GM23338 (cell line): ENCODE results near the gene MINK1. TPM values are rescaled to one million over a fixed set of nuclear protein-coding genes. Genes with fewer than 3 reads are reported as not detected.

Experiments used
- ATAC-seq: fragments of 200-7000 bp; cut with Tn5 transposase; 3 replicates; pipeline ENCODE4 v1.9.1; 2020
- DNase-seq: peaks from one replicate; pipeline ENCODE4 v3.0.0-alpha.2; 2015; ENCODE audit warnings: low spot score
- H2AFZ ChIP-seq: fragments of 200-600 bp; sonication (generic); 2 replicates; pipeline ENCODE4 v1.8.0; 2016; ENCODE audit warnings: antibody characterized with exemption, mild to moderate bottlenecking, moderate library complexity
- H3F3A ChIP-seq: fragments of 200-600 bp; sonication (generic); replicated peaks from 2 replicates; pipeline ENCODE4 v1.8.0; 2017; ENCODE audit warnings: antibody characterized with exemption, mixed run types, low read depth
- H3K27ac ChIP-seq: fragments of 200-600 bp; sonication (generic); 2 replicates; pipeline ENCODE4 v1.6.1; 2016; ENCODE audit warnings: low read depth
- H3K27me3 ChIP-seq: fragments of 200-600 bp; sonication (generic); 2 replicates; pipeline ENCODE4 v1.8.0; 2016; ENCODE audit warnings: mild to moderate bottlenecking, mixed run types, moderate library complexity; ENCODE audit not compliant: insufficient read depth
- H3K36me3 ChIP-seq: fragments of 200-600 bp; sonication (generic); 2 replicates; pipeline ENCODE4 v1.8.0; 2016; ENCODE audit warnings: mild to moderate bottlenecking; ENCODE audit not compliant: insufficient read depth
- H3K4me1 ChIP-seq: fragments of 200-600 bp; sonication (generic); 2 replicates; pipeline ENCODE4 v1.8.0; 2016; ENCODE audit warnings: mild to moderate bottlenecking, moderate library complexity; ENCODE audit not compliant: insufficient read depth
- H3K4me2 ChIP-seq: fragments of 200-600 bp; sonication (generic); 2 replicates; pipeline ENCODE4 v1.7.1; 2017; ENCODE audit warnings: mixed run types
- H3K4me3 ChIP-seq: fragments of 200-600 bp; sonication (generic); 2 replicates; pipeline ENCODE4 v1.6.1; 2016; ENCODE audit warnings: mixed run types
- H3K79me2 ChIP-seq: fragments of 200-600 bp; sonication (generic); replicated peaks from 2 replicates; pipeline ENCODE4 v1.8.0; 2017; ENCODE audit warnings: mild to moderate bottlenecking; ENCODE audit not compliant: insufficient read depth
- H3K9me2 ChIP-seq: fragments of 200-600 bp; sonication (generic); 2 replicates; pipeline ENCODE4 v1.8.0; 2017; ENCODE audit not compliant: insufficient read depth
- H4K20me1 ChIP-seq: fragments of 200-600 bp; sonication (generic); replicated peaks from 2 replicates; pipeline ENCODE4 v1.8.0; 2017; ENCODE audit warnings: mild to moderate bottlenecking; ENCODE audit not compliant: insufficient read depth
- H3K27ac Mint-ChIP-seq: 2 replicates; pipeline ENCODE4 v1.8.0; 2020; ENCODE audit warnings: inconsistent platforms, mild to moderate bottlenecking, moderate library complexity, mixed read lengths
- H3K27me3 Mint-ChIP-seq: 3 replicates; pipeline ENCODE4 v1.8.0; 2022; ENCODE audit warnings: low read depth, mild to moderate bottlenecking, moderate library complexity, mixed read lengths, inconsistent platforms; ENCODE audit not compliant: insufficient read depth, poor library complexity
- H3K36me3 Mint-ChIP-seq: 3 replicates; pipeline ENCODE4 v1.8.0; 2021; ENCODE audit warnings: low read depth, mild to moderate bottlenecking, inconsistent platforms, moderate library complexity, mixed read lengths
- H3K4me1 Mint-ChIP-seq: 3 replicates; pipeline ENCODE4 v1.8.0; 2020; ENCODE audit warnings: mild to moderate bottlenecking, inconsistent platforms, mixed read lengths
- H3K4me3 Mint-ChIP-seq: 3 replicates; pipeline ENCODE4 v1.8.0; 2021; ENCODE audit warnings: moderate library complexity, mild to moderate bottlenecking, inconsistent platforms, mixed read lengths
- H3K9me3 Mint-ChIP-seq: 3 replicates; pipeline ENCODE4 v1.8.0; 2020; ENCODE audit warnings: moderate library complexity, mild to moderate bottlenecking, inconsistent platforms, mixed read lengths
- CREB1 ChIP-seq: fragments of 250-450 bp; sonication (Bioruptor Pico); IDR thresholded peaks from 2 replicates; pipeline ENCODE4 v1.5.0; 2020; ENCODE audit warnings: low read depth, mild to moderate bottlenecking, moderate library complexity
- JUNB ChIP-seq: IDR thresholded peaks from one replicate; pipeline ENCODE4 v1.6.1; 2016; ENCODE audit warnings: antibody characterized with exemption; ENCODE audit not compliant: unreplicated experiment
- POLR2AphosphoS5 ChIP-seq: IDR thresholded peaks from 2 replicates; pipeline ENCODE4 v1.6.1; 2016; ENCODE audit warnings: antibody characterized with exemption, low read depth
- STAT1 ChIP-seq: IDR thresholded peaks from one replicate; pipeline ENCODE4 v1.6.1; 2016; ENCODE audit warnings: antibody characterized with exemption; ENCODE audit not compliant: unreplicated experiment
- polyA plus RNA-seq: library from polyadenylated mRNA; unstranded; fragments of >200 nt; fragmentation: Nextera tagmentation; extraction: Ambion mirVana; gene quantifications from 2 replicates; pipeline ENCODE4 v1.2.1, GENCODE V29; 2016
- total RNA-seq: library from RNA; depleted of rRNA; stranded (reverse); fragments of >200 nt; shearing (Covaris generic); gene quantifications from 2 replicates; pipeline ENCODE4 v1.2.3, GENCODE V29; 2014
- TF ChIP-seq, protein P1 (sequence below): IDR thresholded peaks from 2 replicates; pipeline ENCODE4 v1.6.1; 2016; ENCODE audit warnings: antibody characterized with exemption

MINK1 gene
- total and polyA plus RNA-seq, 2 experiments from 2014 or later: 17.3 to 54.9 TPM

DNA sequence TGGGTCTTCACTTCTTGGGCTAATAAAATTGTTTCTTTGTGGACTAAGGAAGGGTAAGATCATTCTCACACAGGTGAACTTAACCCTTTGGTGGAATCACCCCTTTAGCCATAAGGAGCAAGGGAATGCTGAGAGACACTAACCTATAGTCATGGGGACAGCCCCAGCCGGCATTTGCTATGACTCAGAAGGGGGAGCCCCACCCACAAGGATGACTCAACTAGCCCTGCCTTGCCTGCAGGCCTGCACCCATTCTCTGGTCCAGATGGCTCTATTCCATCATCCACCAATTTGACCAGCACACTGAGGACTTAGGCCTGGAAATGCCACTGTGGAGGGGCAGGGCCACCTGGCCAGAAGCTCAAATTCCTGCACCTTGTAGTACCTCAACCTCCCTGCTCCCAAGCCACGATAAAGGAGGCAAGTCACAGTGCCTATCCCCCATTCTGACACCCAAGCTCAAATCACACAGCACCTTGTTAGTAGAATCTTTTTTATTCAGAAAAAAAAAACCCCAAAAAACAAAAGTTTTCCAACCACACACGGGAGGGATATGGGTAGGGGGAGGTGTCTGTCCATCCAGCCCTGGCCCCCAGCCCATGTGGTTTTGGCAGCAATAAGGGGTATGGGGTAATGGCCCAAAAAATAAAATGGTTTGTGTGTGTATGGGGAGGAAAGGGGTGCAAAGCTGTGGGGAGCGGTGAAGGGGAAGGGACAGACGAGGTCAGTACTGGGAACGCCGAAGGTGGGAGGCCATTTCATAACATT, 112.2 kb downstream of the MINK1 start:
- no peak overlapping the region for H2AFZ ChIP-seq
- peak overlapping the region; percentile 92 for H3K4me3 Mint-ChIP-seq
- peak overlapping the region; percentile 96 for H3K4me3 ChIP-seq
- H3K79me2 ChIP-seq: peaks cover 58% of the 10 kb centered on the region
- H3K27me3 Mint-ChIP-seq: peaks cover 30% of the 10 kb centered on the region
- H3K9me3 Mint-ChIP-seq: no peaks in the 10 kb centered on the region; the same call in 2 of the 3 replicates
- H3K36me3 Mint-ChIP-seq: peaks cover 70% of the 10 kb centered on the region
- ATAC-seq (no peak), DNase-seq (peak; percentile 53)
- TF ChIP-seq, protein P1, sequence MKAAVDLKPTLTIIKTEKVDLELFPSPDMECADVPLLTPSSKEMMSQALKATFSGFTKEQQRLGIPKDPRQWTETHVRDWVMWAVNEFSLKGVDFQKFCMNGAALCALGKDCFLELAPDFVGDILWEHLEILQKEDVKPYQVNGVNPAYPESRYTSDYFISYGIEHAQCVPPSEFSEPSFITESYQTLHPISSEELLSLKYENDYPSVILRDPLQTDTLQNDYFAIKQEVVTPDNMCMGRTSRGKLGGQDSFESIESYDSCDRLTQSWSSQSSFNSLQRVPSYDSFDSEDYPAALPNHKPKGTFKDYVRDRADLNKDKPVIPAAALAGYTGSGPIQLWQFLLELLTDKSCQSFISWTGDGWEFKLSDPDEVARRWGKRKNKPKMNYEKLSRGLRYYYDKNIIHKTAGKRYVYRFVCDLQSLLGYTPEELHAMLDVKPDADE: no peak
- peak; percentile 53 for TF ChIP-seq POLR2AphosphoS5
- H3K4me1 ChIP-seq: peaks cover 34% of the 10 kb centered on the region
- peaks cover 38% of the 10 kb centered on the region for H3K4me1 Mint-ChIP-seq
- peak overlapping the region; percentile 96 for H3K4me2 ChIP-seq
- H3F3A ChIP-seq: peaks cover 58% of the 10 kb centered on the region
- H3K27me3 ChIP-seq: no peaks in the 10 kb centered on the region
- H3K36me3 ChIP-seq: peaks cover 21% of the 10 kb centered on the region
- no peaks in the 10 kb centered on the region for H3K9me2 ChIP-seq
- H3K27ac Mint-ChIP-seq: peak overlapping the region; percentile 92
- H4K20me1 ChIP-seq: peaks cover 34% of the 10 kb centered on the region
- H3K27ac ChIP-seq: peak overlapping the region; percentile 100

DNA sequence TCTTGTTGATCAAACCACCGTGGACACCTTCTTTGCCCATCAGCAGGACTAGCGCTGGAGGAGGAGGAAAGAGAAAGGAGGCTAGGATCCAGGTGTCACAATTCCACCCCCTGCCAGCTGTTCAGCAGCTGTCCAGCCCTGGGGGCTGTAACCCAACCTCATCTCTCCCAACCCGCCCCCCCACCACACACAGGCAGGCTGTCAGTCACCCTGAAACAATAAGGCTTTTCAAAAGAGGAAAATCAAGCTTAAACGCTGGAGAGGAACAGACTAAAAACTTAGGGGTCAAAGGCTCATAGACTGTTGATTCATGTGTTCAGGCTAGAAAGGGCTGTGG, 112.8 kb downstream of the MINK1 start:
- no peaks in the 10 kb centered on the region for H3K27me3 ChIP-seq
- TF ChIP-seq JUNB: no peak
- peak; percentile 27; the same call in 1 of the 2 replicates for TF ChIP-seq POLR2AphosphoS5
- Mint-ChIP-seq H3K4me1 (peaks cover 42% of the 10 kb centered on the region), H3K4me3 (peak overlapping the region; percentile 92), H3K27me3 (peaks cover 31% of the 10 kb centered on the region), H3K27ac (peak overlapping the region; percentile 92), H3K36me3 (peaks cover 67% of the 10 kb centered on the region), H3K9me3 (no peaks in the 10 kb centered on the region; the same call in 2 of the 3 replicates)
- H3K27ac ChIP-seq: peak overlapping the region; percentile 100
- no peaks in the 10 kb centered on the region for H3K9me2 ChIP-seq
- peaks cover 39% of the 10 kb centered on the region for H3K4me1 ChIP-seq
- H3K4me3 ChIP-seq: peak overlapping the region; percentile 96
- peak overlapping the region; percentile 96 for H3K4me2 ChIP-seq
- DNase-seq (no peak), ATAC-seq (no peak)
- peaks cover 55% of the 10 kb centered on the region for H3K79me2 ChIP-seq
- H4K20me1 ChIP-seq: peaks cover 33% of the 10 kb centered on the region
- no peak overlapping the region for H2AFZ ChIP-seq
- H3F3A ChIP-seq: peaks cover 55% of the 10 kb centered on the region
- H3K36me3 ChIP-seq: peaks cover 21% of the 10 kb centered on the region

- Mint-ChIP-seq H3K9me3 (no peaks in the 10 kb centered on the region; the same call in 2 of the 3 replicates), H3K4me3 (peak overlapping the region; percentile 92), H3K27me3 (peaks cover 34% of the 10 kb centered on the region), H3K27ac (peak overlapping the region; percentile 80), H3K36me3 (peaks cover 62% of the 10 kb centered on the region), H3K4me1 (peaks cover 42% of the 10 kb centered on the region)
- no peaks in the 10 kb centered on the region for H3K27me3 ChIP-seq
- H3K4me3 ChIP-seq: peak overlapping the region; percentile 96
- H3K27ac ChIP-seq: peak overlapping the region; percentile 100
- ATAC-seq (no peak), DNase-seq (no peak)
- H3F3A ChIP-seq: peaks cover 50% of the 10 kb centered on the region
- H3K4me1 ChIP-seq: peaks cover 39% of the 10 kb centered on the region
- H2AFZ ChIP-seq: no peak overlapping the region
- H3K36me3 ChIP-seq: peaks cover 21% of the 10 kb centered on the region
- H3K79me2 ChIP-seq: peaks cover 49% of the 10 kb centered on the region
- peak overlapping the region; percentile 96 for H3K4me2 ChIP-seq
- TF ChIP-seq POLR2AphosphoS5: peak; percentile 7; the same call in 1 of the 2 replicates
- TF ChIP-seq STAT1: no peak
- TF ChIP-seq CREB1 (CRISPR knock-in tag): no peak
- peaks cover 28% of the 10 kb centered on the region for H4K20me1 ChIP-seq
- no peaks in the 10 kb centered on the region for H3K9me2 ChIP-seq
These were observed 113.3 kb downstream of the MINK1 start for GRCh38 chr17:4946312-4946976.
